Kidney (tissue), 14 donors: ENCODE results near the gene RPTOR. TPM values are rescaled to one million over a fixed set of nuclear protein-coding genes. Genes with fewer than 3 reads are reported as not detected.

Source experiments
- DNase-seq, 5 donors: peaks; one replicate each; pipeline ENCODE4 v3.0.0-alpha.2; 2013 to 2020
- FAIRE-seq: peaks from 2 replicates; lab custom pipeline; 2012; peaks lifted over from hg19 to GRCh38; lab: Jason Lieb, UNC
- H3K27ac ChIP-seq, 2 donors: one replicate each; pipeline ENCODE4 v1.7.0; 2013; ENCODE audit warnings: low read depth in 2 of 2, low read length in 2 of 2, inconsistent platforms in 1 of 2
- H3K27me3 ChIP-seq: one replicate; pipeline ENCODE4 v1.7.1; 2013; ENCODE audit warnings: low read length, inconsistent platforms; ENCODE audit not compliant: control insufficient read depth, insufficient read depth
- H3K36me3 ChIP-seq, 3 donors: one replicate each; pipeline versions ENCODE4 v1.7.0 to v1.7.1; 2013; ENCODE audit warnings: low read length in 3 of 3, control low read depth in 1 of 3, inconsistent platforms in 1 of 3; ENCODE audit not compliant: insufficient read depth in 3 of 3, control insufficient read depth in 2 of 3
- H3K4me1 ChIP-seq, 3 donors: one replicate each; pipeline versions ENCODE4 v1.7.0 to v1.7.1; 2013; ENCODE audit warnings: low read length in 3 of 3, inconsistent platforms in 1 of 3, low read depth in 1 of 3; ENCODE audit not compliant: control insufficient read depth in 2 of 3, insufficient read depth in 2 of 3
- H3K4me3 ChIP-seq, 3 donors: one replicate each; pipeline versions ENCODE4 v1.7.0 to v1.8.1; 2013; ENCODE audit warnings: low read length in 3 of 3, control low read depth in 1 of 3, inconsistent platforms in 1 of 3
- H3K9ac ChIP-seq, 3 donors: one replicate each; pipeline versions ENCODE4 v1.7.0 to v1.7.1; 2013; ENCODE audit warnings: low read length in 3 of 3, control low read depth in 1 of 3, inconsistent platforms in 1 of 3
- H3K9me3 ChIP-seq, 3 donors: one replicate each; pipeline versions ENCODE4 v1.7.0 to v1.7.1; 2013; ENCODE audit warnings: low read length in 3 of 3, control low read depth in 1 of 3, inconsistent platforms in 1 of 3; ENCODE audit not compliant: control insufficient read depth in 2 of 3, insufficient read depth in 1 of 3
- intact Hi-C: fragments of 100-400 bp; cut with DNase I; formaldehyde crosslinking; loops from one replicate; pipeline ENCODE4 v1.11.1; 2022
- polyA plus RNA-seq: library from polyadenylated mRNA; stranded (reverse); fragments of 350-450 nt; fragmentation: Illumina TruSeq; extraction: RNeasy Lipid Tissue Mini Kit (QIAGEN cat#74804); gene quantifications from one replicate; pipeline ENCODE4 v1.2.3, GENCODE V29; 2014; ENCODE audit warnings: low read depth, low replicate concordance; ENCODE audit not compliant: insufficient read depth
- total RNA-seq: library from RNA; stranded (reverse); fragmentation: NEBNext Ultra II Directional; extraction: Animal tissue kit (Norgen Biotek cat#: 25700); gene quantifications from one replicate; pipeline ENCODE4 v1.2.1, GENCODE V29; 2021
- TF ChIP-seq, protein P1 (sequence below): IDR thresholded peaks from 3 replicates; pipeline ENCODE4 v1.5.1; 2012; ENCODE audit warnings: mild to moderate bottlenecking, moderate library complexity, borderline replicate concordance; ENCODE audit not compliant: insufficient read depth; ENCODE audit errors: extremely low read depth
- donor health status: control.
- donor health status: control.
- donor health status: control.
- donor health status: control.
- donor health status: control.
- donor health status: DM: yes; HTN: yes; CAD: no.
- donor health status: Normal renal cell carcinoma (clear cell type).

RPTOR gene
- total and polyA plus RNA-seq, 2 donors from 2014 or later = 5.5 to 37.6 TPM

DNA sequence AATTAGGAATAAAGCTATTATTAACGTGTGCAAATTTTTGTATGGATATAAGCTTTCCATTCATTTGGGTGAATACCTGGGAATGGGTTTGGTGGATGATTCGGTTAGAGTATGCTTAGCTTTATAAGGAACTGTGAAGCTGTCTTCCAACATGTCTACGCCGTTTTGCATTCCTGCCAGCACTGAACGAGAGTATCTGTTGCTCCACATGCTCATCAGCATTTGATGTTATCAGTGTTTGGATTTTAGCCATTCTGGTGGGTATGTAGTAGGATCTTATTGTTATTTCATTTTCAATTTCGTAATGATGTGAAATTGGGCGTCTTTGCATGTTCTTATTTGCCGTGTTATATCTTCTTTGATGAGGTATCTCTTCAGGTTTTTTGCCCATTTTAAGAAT, 168.0 kb downstream of the RPTOR start:
- Histone ChIP-seq H3K27ac (no peak overlapping the region), H3K4me3 (no peak overlapping the region), H3K9ac (no peak overlapping the region), H3K9me3 (no peaks in the 10 kb centered on the region), H3K4me1 (peaks cover 0 to 2% (median 0%) of the 10 kb centered on the region in 3 donors), H3K36me3 (peaks cover 0 to 2% (median 0%) of the 10 kb centered on the region in 3 donors), H3K27me3 (no peaks in the 10 kb centered on the region)
- TF ChIP-seq, protein P1, sequence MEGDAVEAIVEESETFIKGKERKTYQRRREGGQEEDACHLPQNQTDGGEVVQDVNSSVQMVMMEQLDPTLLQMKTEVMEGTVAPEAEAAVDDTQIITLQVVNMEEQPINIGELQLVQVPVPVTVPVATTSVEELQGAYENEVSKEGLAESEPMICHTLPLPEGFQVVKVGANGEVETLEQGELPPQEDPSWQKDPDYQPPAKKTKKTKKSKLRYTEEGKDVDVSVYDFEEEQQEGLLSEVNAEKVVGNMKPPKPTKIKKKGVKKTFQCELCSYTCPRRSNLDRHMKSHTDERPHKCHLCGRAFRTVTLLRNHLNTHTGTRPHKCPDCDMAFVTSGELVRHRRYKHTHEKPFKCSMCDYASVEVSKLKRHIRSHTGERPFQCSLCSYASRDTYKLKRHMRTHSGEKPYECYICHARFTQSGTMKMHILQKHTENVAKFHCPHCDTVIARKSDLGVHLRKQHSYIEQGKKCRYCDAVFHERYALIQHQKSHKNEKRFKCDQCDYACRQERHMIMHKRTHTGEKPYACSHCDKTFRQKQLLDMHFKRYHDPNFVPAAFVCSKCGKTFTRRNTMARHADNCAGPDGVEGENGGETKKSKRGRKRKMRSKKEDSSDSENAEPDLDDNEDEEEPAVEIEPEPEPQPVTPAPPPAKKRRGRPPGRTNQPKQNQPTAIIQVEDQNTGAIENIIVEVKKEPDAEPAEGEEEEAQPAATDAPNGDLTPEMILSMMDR = no peak
- no peak for DNase-seq
- no peak for FAIRE-seq
- intact Hi-C loops = no loop called here

GRCh38 chr17:80716986-80717719, 172.5 kb downstream of the RPTOR start:
- Histone ChIP-seq H3K27me3 (no peaks in the 10 kb centered on the region), H3K36me3 (no peaks in the 10 kb centered on the region)
- FAIRE-seq = no peak

GRCh38 chr17:80717720-80718083, 173.1 kb downstream of the RPTOR start:
- intact Hi-C loops = no loop called here
- Histone ChIP-seq H3K4me3 (no peak overlapping the region), H3K9me3 (no peaks in the 10 kb centered on the region), H3K9ac (no peak overlapping the region), H3K36me3 (no peaks in the 10 kb centered on the region), H3K27me3 (no peaks in the 10 kb centered on the region), H3K27ac (no peak overlapping the region), H3K4me1 (peaks cover 0 to 12% (median 0%) of the 10 kb centered on the region in 3 donors)
- TF ChIP-seq, protein P1 = no peak
- DNase-seq (no peak), FAIRE-seq (no peak)

More at GRCh38 chr17:80716986-80717719, 172.5 kb downstream of the RPTOR start:
- TF ChIP-seq, protein P1 = no peak
- H3K9me3 ChIP-seq = no peaks in the 10 kb centered on the region
- DNase-seq = no peak
- H3K4me3 ChIP-seq = no peak overlapping the region
- H3K27ac ChIP-seq = no peak overlapping the region
- H3K9ac ChIP-seq = no peak overlapping the region
- intact Hi-C loops = no loop called here
- peaks cover 0 to 12% (median 0%) of the 10 kb centered on the region in 3 donors for H3K4me1 ChIP-seq
